HG03280 (cell line): ENCODE data around the gene ELP6.
"Not testable (repeated sequence)": the region's sequence is repeated elsewhere in the genome, so short reads cannot be mapped to it uniquely, and the experiment has no call there.

ENCODE experiments used
- ATAC-seq: cut with Tn5 transposase; IDR thresholded peaks from one replicate; pipeline ENCODE4 v1.9.1; 2021; ENCODE audit warnings: mild to moderate bottlenecking, moderate library complexity; ENCODE audit not compliant: unreplicated experiment

ELP6 gene

DNA sequence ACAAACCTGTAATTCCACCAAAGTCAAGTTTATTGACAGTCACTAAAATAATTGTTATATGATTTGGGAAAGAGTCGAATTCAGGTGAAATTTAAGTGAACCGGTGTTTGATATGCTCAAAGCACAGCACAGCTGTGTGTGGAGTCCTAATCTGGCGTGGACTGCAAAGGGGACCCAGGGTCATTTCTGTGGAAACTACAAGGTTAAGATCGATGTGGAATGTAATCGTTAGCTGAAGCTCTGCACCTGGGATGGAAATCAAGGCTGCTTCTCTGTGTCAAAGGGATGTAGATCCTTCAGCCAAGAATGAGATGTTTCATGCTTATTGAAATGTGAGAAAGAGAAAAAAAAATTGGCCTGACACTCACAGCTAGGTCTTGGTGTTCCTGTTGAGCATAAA lies 1.6 kb upstream of the ELP6 start:
- ATAC-seq: no peak

DNA sequence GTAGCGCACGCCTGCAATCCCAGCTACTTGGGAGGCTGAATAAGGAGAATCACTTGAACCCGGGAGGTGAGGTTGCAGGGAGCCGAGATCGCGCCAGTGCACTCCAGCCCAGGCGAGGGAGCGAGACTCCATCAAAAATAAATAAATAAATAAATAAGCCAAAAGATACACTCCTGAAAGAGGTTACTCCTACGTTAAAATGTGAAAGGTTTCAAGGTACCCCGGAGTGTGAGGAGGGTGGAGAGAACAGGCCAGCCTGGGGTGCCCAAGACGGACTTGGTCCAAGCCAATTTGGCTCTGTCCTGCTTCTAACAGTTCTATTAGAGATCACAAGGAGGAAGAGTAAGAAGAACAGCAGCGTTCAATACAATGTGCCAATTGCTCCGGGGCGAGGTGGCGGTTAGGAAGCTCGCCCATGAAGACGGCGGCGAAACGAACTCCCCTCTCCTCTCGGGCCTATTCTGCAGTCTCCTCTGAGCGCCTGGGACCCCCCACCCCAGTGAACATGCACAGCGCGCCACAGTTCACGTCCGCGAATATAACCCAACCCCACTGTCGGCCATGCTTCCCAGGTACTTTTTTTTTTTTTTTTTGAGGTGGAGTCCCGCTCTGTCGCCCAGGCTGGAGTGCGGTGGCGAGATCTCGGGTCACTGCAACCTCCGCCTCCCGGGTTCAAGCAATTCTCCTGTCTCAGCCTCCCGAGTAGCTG lies 942 bp downstream of the ELP6 start:
- ATAC-seq: no peak

DNA sequence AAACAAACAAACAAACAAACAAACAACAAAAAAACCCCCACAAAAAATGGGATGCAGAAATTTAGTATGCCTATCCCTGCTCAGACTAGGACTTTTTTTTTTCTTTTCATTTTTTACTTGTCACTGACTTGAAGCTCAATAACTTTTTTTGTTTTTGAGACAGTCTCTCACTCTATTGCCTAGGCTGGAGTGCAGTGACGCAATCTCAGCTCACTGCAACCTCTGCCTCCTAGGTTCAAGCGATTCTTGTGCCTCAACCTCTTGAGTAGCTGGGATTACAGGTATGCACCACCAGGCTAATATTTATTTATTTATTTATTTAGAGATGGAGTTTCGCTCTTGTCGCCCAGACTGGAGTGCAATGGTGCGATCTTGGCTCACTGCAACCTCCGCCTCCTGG lies 8.2 kb downstream of the ELP6 start:
- ATAC-seq: not testable (repeated sequence)

DNA sequence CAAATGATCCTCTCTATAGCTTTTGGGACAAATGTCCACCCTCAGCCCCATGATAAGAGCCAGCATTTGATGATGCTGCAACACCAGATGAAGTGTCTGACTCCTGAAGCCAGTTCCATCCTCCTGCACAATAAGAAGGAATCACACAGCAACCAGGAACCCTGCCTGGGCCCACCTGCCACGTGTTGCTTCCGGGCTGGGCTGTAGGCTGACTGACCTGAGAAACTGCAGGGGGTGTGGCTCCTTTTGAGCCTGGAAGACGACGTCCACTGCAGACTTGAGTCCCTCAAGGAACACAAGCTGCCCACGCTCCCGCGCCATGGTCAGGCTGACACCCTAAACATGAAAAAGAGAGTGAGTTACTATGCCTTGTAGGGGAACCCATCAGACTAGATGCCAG lies 9.4 kb downstream of the ELP6 start:
- ATAC-seq: no peak

DNA sequence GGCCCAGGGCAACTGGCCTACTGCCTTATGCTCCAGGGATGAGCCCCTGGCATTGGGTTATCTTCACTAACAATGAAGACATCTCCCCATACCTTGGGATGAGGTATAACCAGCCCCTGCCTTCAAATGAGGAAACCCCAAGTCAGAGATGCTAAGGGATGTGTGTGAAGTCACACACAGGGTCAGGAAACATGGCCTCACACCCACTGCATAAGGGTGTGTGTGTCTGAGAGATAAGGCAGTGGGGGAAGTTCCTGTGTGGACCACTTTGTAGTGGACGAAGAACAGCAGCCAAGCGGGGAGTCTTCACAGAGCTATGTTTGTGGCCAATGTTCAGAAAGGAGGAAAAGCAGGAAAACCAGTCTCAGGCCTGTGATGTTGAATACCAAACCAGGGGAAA lies 10.5 kb downstream of the ELP6 start:
- no peak for ATAC-seq

DNA sequence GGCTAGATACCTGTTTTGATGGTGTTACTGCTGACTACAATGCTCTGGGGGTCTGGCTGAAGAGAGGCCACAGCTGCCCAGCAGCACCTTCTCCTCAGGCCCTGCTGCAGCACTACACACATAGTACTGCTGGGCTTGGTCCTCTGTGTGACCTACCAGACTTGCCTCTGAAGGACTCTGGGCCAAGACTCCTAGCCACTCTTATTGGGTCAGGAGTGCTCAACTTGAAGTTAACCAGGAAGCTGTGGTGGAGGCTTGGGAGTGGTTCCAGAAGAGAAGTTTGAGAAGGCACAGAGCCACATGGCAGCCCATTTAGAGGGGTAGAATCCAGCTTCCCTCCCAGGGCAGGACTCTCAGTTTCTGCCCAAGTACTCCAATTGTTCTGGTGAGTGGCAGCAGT lies 16.6 kb downstream of the ELP6 start:
- ATAC-seq: no peak

DNA sequence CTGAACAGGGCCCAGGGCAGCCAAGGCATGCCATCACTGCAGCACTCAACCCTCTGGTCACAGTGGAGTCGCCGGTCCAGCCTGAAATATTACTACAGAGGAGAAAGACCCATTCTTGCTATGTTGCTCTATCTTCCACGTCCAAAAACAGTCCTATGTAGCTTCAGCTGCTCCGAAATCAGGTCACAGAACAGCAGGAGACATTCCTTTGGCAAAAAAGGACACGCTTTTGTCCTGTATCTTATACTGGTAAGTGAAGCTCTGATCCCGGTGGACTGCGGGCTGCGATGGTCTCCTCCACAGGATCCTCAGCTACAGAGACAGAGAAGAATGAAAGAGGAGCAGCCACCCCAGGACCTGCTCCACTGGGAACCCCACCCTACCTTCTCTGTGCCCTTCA lies 17.6 kb downstream of the ELP6 start:
- ATAC-seq: no peak

DNA sequence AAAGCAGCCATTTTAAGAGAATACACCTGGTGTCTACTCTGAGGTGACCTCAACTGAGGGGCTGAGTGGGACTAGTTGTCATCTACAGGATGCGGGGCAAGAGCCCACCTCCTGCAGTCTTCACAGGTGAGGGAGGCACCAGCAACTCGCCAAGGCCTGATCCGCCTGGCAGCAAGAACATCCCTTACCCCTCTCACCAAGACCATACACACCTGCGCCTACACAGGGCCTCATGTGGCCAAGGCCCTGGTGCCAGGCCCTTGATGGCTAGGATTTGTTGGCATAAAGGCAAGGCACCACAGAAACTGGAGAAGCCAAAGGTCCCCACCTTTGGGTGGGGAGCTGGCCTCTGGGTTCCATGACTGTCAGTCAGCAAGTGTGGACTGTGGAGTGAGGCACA lies 18.4 kb downstream of the ELP6 start:
- no peak for ATAC-seq

DNA sequence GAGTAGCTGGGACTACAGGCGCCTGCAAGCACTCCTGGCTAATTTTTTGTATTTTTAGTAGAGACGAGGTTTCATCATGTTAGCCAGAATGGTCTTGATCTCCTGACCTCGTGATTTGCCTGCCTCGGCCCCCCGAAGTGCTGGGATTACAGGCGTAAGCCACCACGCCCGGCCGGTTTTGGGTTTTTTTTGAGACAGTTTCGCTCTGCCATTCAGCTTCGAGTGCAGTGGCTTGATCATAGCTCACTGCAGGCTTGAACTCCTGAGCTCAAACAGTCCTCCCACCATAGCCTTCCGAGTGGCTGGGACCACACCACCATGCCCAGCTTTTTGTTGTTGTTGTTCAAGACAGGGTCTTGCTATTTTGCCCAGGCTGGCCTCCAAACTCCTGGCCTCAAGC lies 21.7 kb downstream of the ELP6 start:
- ATAC-seq: no peak

DNA sequence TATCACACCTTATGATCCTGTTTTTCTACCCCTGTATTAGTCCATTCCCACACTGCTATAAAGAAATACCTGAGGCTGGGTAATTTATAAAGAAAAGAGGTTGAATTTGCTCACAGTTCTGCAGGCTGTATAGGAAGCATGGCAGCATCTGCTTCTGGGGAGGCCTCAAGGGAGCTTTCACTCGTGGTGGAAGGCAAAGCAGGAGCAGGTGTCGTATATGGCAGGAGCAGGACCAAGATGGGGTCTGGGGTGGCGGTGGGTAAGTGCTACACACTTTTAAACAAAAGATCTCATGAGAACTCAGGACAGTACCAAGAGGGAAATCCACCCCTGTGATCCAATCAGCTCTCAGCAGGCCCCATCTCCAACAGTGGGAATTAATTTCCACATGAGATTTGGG lies 22.3 kb downstream of the ELP6 start:
- no peak for ATAC-seq

DNA sequence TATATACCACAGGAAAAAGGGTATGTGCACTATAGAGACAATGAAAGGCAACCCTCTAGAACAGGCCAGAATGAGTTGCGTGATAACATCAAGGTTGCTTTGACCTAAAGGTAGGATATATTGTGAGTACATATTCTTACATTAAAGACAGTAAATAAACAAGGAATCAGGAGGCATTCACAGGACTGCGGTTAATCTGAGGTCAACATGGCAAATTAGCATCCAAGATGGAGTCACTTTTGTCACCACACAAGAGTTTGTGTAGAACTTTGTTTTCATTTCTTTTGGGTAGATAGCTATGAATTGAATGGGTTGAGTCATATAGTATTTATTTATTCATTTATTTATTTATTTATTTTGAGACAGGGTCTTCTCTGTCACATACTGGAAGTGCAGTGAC lies 26.2 kb downstream of the ELP6 start:
- ATAC-seq: no peak

DNA sequence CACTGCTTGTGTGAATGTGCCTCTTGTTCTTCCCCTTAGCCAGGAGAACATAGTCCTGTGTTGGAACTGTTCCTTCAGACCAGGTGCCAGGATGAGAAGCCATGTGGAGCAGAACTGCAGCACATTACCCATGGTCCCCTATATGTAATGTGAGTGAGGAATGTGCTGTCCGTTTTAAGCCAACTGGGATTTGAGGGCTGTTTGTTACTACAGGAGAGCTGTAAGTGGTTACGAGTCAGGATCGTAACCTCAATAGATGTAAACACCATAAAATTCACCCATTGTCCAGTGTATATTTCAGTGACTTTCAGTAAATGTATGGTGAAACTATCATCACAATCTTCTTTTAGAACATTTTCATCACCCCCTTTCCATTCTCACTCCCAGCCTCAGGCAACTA lies 27.7 kb downstream of the ELP6 start:
- no peak for ATAC-seq

DNA sequence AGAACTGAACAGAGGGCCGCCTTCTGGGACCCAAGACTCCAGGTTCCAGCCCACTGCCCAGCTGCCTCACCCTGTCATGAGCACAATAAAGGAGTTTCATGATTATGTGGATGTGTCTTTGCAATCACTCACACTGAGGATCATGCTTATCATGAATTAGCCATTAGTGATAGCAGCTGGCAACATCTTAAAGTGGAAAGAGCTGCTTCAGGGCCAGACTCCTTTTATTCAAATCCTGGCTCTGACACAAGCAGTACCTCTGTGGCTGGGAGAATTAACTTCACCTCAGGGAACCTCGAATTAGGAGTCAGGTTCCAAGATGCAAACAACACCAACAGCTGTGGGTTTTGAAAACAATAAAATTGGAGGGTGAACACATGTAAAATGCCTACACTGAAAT lies 31.1 kb downstream of the ELP6 start:
- ATAC-seq: no peak

DNA sequence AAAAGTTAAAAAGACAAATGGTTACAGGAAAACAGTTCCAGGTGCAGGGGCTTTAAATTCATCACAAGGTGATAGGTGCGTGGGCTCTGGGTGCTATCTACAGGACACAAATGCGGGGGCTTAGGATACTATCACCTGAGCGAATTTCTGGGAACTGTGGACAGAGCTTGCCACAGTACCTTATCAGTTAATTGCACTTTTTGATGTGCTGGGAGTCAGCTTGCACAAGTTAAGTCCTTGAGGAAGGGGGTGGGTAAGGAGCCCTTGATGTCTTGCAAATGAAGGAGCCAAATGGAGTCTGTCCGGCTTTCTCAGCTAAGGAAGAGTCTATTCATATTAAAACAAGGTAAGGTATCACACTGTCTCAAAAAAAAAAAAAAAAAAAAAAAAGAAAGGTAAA lies 31.7 kb downstream of the ELP6 start:
- ATAC-seq: not testable (repeated sequence)

DNA sequence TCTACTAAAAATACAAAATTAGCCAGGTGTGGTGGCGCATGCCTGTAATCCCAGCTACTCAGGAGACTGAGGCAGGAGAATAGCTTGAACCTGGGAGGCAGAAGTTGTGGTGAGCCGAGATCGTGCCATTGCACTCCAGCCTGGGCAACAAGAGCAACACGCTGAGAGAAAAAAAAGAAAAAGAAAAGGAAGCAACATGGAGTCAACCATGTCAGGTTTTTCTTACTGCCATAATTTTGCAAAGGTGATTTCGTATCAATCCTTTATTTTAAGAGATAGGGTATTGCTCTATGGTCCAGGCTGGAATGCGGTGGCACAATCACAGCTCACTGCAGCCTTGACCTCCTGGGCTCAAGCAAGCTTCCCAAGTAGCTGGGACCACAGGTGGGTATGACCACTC lies 33.2 kb downstream of the ELP6 start:
- ATAC-seq: not testable (repeated sequence)

DNA sequence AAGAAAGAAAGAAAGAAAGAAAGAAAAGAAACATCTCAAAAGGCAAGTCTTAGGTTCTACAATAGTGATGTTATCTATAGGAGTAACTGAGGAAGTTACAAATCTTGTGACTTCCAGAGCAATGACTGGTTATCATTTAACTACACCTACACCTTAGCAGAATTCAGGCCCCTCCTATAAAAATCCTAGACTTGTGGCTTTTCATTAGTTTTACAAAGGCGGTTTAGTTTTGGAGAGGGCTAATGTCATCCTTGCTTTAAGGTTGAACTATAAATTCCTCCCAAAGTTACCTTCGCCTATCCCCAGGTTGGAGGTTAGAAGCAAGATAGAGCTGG lies 33.7 kb downstream of the ELP6 start:
- no peak for ATAC-seq

DNA sequence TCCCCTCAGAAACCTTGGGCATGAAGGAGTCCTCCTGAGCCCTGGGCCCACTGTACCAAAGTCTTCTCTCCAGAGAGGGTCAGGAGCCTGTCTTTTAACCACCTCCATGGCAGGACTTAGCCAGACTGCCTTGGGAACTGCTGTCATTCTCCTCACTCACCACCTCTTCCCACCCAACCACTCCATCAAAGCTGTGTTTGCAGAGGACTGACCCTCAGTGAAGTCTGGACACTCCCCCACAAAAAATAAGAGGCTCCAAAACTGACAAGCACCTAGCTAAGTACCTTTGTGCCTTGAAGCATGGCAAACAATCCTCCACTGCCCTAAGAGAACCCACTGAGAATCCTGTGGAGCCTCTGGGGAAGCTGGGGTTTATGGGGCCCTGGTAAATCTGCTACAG lies 35.5 kb downstream of the ELP6 start:
- ATAC-seq: no peak

DNA sequence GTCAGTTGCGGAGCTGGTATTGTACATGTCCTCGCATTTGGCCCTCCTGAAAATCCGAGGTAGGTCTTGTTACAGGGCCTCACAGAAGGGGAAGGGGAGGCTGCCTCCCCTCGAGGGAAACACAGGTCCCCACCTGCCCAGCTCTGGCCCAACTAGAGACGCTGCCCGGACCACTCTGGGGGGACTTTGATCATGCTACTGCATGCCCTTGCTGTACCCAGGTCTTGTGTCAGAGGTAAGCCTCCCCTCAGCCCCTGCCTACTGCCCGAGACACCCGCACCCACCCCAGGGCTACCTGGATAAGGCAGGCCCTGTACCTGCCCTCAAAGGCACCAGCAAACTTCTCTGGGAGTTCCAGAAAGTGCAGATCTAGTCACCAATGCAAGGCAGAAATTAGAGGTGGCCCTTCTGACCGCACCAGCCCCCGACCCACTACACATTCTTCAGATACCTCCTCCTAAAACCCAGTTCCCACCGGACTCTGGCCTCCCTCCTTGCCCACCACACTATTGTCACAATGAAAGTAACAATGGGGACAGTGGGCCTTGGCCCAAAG lies 36.8 kb downstream of the ELP6 start:
- no peak for ATAC-seq

DNA sequence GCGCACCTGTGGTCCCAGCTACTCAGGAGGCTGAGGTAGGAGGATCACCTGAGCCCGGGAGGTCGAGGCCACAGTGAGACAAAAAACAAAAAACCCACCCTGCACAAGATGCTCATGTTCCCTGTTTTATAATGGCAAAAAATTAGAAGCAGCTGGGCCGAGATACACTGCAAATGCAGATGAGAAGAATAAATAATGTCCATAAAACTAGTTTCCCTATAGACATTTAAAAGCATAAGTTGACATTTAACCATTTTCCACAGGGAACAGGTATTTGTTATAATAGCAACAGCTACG lies 37.2 kb downstream of the ELP6 start:
- no peak for ATAC-seq

DNA sequence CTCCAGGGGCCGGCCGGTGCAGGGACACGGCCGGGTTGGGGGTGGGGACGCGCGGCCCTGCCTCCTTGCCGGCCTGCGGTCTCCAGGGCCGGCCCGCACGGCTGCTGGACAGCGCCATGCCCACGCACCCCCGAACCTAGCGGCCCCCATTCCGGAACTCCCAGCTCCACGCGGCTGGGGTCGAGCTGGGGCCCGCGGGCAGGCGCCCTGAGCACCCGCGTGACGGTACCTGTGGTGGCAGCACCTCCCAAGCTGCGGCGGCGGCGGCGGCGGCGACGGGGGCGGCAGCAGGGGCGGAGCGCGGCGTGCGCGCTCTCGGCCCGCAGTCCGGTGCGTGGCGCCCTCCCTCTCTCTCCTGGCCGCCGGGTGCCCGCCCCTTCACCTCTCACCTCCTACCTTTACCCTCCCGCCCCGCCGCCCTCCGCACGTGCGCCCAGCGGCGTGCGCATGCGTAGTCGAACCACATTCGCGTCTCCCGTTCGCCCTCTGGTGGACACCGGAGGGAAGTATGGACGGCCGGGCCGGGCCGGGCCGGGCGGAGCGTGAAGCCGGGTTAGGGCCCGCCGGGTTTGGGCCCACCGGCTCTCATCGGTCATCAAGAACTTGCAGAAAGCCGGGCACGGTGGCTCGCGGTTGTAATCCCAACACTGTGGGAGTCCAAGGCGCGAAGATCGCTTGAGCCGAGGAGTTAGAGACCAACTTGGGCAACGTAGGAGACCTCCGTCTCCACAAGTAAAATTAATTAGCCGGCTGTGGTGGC lies 37.8 kb downstream of the ELP6 start, which contains the start of gene SCAP:
Gene SCAP (minus strand): TSS at position 372 of the 760 bp plus-strand sequence. CDS start 32,948 bp downstream, outside the sequence.
- peak; percentile 94 for ATAC-seq

DNA sequence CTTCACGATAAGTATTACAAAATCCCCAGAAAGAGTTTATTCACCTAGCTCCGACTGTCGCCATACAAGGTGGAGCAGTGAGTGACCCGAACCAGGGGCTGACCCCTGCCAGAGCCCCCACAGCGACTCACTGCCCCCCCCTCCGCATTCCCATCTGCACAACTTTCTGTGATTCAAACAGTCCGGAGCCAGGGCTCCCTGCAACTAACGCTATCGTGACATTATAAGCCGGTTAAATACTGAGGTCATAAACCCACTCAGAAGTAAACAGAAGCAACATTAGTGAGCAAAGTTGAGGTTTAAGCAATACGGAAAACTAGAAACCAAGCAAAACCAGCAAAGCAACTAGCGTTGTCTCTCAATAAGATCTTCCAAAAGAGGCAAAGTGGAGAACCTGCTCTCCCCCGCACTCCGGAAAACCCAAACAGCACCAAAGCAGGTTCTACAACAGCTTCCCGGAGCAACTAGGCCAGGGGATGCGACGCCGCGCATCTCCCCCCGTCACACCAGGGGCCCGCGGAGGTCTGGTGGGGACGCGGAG lies 38.4 kb downstream of the ELP6 start:
- no peak for ATAC-seq

DNA sequence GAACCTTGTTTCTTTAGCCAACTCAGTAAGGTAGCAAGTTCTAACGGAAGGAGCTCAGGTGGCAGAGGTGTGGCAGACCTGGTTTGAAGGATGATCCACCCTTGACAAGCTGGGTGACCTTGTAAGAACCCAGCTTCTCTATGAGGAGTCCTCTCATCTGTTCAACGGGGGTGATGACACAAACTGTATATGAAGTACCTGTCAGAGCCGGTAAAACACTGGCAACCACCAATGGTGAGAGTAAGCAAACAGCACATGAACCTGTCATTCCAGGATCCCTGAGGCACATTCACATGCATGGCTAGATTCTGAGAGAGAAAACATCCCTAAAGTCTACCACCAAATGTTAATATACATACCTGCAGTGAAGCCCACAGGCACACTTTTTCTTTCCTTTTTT lies 40.1 kb downstream of the ELP6 start:
- ATAC-seq: no peak
